ENCODE measurements around the gene C3orf20. TPM values are rescaled to one million over a fixed set of nuclear protein-coding genes. Genes with fewer than 3 reads are reported as not detected.

The C3orf20 gene
- total and polyA plus RNA-seq, 2 of the 13 experiments (the other 11 are each of a cell fraction or from before 2014, with no cell fraction given), result 0.03 to 0.04 TPM

DNA sequence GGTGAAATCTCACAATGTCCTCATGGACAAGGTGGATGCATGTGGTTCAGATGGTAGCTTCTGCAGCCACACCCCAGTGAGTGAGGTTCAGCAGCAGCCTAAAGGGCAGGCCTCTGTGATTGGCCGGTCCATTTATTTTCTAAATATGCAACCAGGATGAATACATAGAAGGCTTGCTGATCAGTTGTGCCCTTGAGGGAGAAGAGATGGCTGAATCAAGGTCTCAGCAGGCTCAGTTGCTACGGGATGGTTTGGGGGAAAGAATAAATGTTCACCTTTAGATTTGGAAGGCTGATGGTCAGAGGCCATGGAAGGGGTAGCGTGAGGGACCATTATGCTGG is 90.1 kb downstream of the C3orf20 start:
- 17% methylated on average over 3 of the region's 3 CpGs for WGBS (ENCODE audit: low lambda C conversion rate)
- H3K4me2 ChIP-seq (ENCODE audit: low read depth, low read length), result no peak overlapping the region
- no peaks in the 10 kb centered on the region for H3K36me3 ChIP-seq (replicated peaks in 1 of 2; ENCODE audit: control insufficient read depth in 1 of 2, insufficient read depth in 2 of 2, low read length in 2 of 2)
- H4K20me1 ChIP-seq (ENCODE audit: insufficient read depth, low read length), result no peaks in the 10 kb centered on the region
- ChIA-PET CTCF (ENCODE audit: low intra/inter-chr PET ratio, low total read pairs) (no interaction called here), POLR2A (no interaction called here)
- H3K27ac ChIP-seq (ENCODE audit: extremely low read length, insufficient read depth, low read length), result no peak overlapping the region
- no peaks in the 10 kb centered on the region for H3K79me2 ChIP-seq (ENCODE audit: insufficient read depth, low read length)
- no peaks in the 10 kb centered on the region for H3K9me3 ChIP-seq (ENCODE audit: low read length)
- intact Hi-C loops (cut with micrococcal nuclease; ENCODE audit: unreplicated experiment), result no loop called here
- no peak overlapping the region for H3K9ac ChIP-seq (ENCODE audit: insufficient read depth, low read depth, low read length)
- no peak overlapping the region for H3K4me3 ChIP-seq (replicated peaks in 1 of 3; ENCODE audit: insufficient read depth in 1 of 3, low read depth in 2 of 3, low read length in 3 of 3)
- H3K27me3 ChIP-seq (ENCODE audit: control insufficient read depth in 1 of 2, insufficient read depth in 2 of 2, low read length in 2 of 2), result peaks cover 2 to 30% of the 10 kb centered on the region in 2 experiments; a peak in 2 of 5 replicates
- in situ Hi-C loops (cut with HindIII; ENCODE audit: extremely low pct_ligation_motif_present, low pct_unique_long_range_greater_than_20kb), result no loop called here
- H2AFZ ChIP-seq (ENCODE audit: low read length), result no peak overlapping the region
- no peak for DNase-seq (ENCODE audit: low spot score)
- ATAC-seq, result no peak
- no TSS peak for BruUV-seq (replicated peaks)
- no peaks in the 10 kb centered on the region for H3K4me1 ChIP-seq (ENCODE audit: insufficient read depth, low read length)
- FAIRE-seq, result no peak
- TF ChIP-seq MBD4 (IDR thresholded peaks at IDR 0.05; ENCODE audit: borderline replicate concordance, low read length) (no peak), KAT8 (CRISPR knock-in tag; IDR thresholded peaks at IDR 0.05) (no peak), GATA4 (IDR thresholded peaks at IDR 0.05; ENCODE audit: borderline replicate concordance, low read depth) (no peak), ZNF766 (CRISPR knock-in tag; IDR thresholded peaks at IDR 0.05; ENCODE audit: borderline replicate concordance) (no peak), RBM22 (optimal IDR thresholded peaks at IDR 0.05; ENCODE audit: low read length) (no peak), MED1 (CRISPR knock-in tag; IDR thresholded peaks at IDR 0.05) (no peak)
- TF ChIP-seq, protein P1, sequence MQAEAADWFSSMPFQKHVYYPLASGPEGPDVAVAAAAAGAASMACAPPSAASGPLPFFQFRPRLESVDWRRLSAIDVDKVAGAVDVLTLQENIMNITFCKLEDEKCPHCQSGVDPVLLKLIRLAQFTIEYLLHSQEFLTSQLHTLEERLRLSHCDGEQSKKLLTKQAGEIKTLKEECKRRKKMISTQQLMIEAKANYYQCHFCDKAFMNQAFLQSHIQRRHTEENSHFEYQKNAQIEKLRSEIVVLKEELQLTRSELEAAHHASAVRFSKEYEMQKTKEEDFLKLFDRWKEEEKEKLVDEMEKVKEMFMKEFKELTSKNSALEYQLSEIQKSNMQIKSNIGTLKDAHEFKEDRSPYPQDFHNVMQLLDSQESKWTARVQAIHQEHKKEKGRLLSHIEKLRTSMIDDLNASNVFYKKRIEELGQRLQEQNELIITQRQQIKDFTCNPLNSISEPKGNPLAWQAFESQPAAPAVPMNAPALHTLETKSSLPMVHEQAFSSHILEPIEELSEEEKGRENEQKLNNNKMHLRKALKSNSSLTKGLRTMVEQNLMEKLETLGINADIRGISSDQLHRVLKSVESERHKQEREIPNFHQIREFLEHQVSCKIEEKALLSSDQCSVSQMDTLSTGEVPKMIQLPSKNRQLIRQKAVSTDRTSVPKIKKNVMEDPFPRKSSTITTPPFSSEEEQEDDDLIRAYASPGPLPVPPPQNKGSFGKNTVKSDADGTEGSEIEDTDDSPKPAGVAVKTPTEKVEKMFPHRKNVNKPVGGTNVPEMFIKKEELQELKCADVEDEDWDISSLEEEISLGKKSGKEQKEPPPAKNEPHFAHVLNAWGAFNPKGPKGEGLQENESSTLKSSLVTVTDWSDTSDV (CRISPR knock-in tag; IDR thresholded peaks at IDR 0.05), result no peak
- TF ChIP-seq, protein P2, sequence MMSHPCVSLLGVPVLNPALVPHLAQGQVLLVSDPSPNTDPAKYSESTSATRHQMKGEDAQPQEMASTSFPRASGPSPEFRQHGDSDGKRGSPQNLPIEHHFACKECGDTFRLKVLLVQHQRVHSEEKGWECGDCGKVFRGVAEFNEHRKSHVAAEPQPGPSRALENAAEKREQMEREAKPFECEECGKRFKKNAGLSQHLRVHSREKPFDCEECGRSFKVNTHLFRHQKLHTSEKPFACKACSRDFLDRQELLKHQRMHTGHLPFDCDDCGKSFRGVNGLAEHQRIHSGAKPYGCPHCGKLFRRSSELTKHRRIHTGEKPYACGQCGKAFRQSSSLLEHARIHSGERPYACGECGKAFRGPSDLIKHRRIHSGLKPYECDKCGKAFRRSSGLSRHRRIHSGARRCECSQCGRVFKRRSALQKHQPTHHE (CRISPR knock-in tag; IDR thresholded peaks at IDR 0.05; ENCODE audit: borderline replicate concordance), result no peak
- TF ChIP-seq, protein P3, sequence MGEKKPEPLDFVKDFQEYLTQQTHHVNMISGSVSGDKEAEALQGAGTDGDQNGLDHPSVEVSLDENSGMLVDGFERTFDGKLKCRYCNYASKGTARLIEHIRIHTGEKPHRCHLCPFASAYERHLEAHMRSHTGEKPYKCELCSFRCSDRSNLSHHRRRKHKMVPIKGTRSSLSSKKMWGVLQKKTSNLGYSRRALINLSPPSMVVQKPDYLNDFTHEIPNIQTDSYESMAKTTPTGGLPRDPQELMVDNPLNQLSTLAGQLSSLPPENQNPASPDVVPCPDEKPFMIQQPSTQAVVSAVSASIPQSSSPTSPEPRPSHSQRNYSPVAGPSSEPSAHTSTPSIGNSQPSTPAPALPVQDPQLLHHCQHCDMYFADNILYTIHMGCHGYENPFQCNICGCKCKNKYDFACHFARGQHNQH (CRISPR knock-in tag; IDR thresholded peaks at IDR 0.05), result no peak
- TF ChIP-seq, protein P4, sequence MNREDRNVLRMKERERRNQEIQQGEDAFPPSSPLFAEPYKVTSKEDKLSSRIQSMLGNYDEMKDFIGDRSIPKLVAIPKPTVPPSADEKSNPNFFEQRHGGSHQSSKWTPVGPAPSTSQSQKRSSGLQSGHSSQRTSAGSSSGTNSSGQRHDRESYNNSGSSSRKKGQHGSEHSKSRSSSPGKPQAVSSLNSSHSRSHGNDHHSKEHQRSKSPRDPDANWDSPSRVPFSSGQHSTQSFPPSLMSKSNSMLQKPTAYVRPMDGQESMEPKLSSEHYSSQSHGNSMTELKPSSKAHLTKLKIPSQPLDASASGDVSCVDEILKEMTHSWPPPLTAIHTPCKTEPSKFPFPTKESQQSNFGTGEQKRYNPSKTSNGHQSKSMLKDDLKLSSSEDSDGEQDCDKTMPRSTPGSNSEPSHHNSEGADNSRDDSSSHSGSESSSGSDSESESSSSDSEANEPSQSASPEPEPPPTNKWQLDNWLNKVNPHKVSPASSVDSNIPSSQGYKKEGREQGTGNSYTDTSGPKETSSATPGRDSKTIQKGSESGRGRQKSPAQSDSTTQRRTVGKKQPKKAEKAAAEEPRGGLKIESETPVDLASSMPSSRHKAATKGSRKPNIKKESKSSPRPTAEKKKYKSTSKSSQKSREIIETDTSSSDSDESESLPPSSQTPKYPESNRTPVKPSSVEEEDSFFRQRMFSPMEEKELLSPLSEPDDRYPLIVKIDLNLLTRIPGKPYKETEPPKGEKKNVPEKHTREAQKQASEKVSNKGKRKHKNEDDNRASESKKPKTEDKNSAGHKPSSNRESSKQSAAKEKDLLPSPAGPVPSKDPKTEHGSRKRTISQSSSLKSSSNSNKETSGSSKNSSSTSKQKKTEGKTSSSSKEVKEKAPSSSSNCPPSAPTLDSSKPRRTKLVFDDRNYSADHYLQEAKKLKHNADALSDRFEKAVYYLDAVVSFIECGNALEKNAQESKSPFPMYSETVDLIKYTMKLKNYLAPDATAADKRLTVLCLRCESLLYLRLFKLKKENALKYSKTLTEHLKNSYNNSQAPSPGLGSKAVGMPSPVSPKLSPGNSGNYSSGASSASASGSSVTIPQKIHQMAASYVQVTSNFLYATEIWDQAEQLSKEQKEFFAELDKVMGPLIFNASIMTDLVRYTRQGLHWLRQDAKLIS (CRISPR knock-in tag; IDR thresholded peaks at IDR 0.05), result no peak
- TF ChIP-seq, protein P5, sequence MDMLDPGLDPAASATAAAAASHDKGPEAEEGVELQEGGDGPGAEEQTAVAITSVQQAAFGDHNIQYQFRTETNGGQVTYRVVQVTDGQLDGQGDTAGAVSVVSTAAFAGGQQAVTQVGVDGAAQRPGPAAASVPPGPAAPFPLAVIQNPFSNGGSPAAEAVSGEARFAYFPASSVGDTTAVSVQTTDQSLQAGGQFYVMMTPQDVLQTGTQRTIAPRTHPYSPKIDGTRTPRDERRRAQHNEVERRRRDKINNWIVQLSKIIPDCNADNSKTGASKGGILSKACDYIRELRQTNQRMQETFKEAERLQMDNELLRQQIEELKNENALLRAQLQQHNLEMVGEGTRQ (IDR thresholded peaks at IDR 0.05; ENCODE audit: low read depth, low read length), result no peak
- TF ChIP-seq, protein P5 (CRISPR knock-in tag; IDR thresholded peaks at IDR 0.05; ENCODE audit: borderline replicate concordance), result no peak

All from HepG2 (cell line).